Measurements from ENCODE around the gene DDX10. TPM values are rescaled to one million over a fixed set of nuclear protein-coding genes. Genes with fewer than 3 reads are reported as not detected.

Gene DDX10
- total and polyA plus RNA-seq, 2 experiments from 2014 or later = 32.4 to 37.8 TPM

DNA sequence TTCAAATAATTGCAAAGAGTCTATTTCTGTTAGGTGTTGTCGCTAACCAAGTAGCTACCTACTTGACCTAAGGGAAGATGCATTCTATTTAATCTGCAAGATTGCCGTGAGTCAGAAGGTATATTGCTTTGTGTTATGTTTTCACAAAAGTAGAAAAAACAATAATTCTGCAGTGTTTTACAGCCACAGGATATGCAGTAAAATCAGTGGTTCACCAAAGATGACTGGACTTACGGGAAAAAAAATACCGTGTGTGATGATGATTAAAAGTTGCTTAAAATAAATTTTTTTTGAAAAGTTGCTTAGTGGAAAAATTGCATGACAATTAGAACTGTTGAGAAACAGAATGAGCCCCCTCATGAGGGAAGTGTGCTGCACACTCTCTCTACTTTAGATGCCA, 209.1 kb downstream of the DDX10 start:
- ATAC-seq = no peak
- Mint-ChIP-seq H3K4me1 (peaks cover 40% of the 10 kb centered on the region), H3K36me3 (ENCODE audit: low read depth) (no peaks in the 10 kb centered on the region), H3K27me3 (ENCODE audit: insufficient read depth, low read depth, poor library complexity) (peaks cover 2% of the 10 kb centered on the region), H3K9me3 (no peaks in the 10 kb centered on the region), H3K27ac (no peak overlapping the region), H3K4me3 (no peak overlapping the region)
- Histone ChIP-seq H3K4me2 (no peak overlapping the region), H3K36me3 (ENCODE audit: insufficient read depth) (no peaks in the 10 kb centered on the region), H3K27ac (ENCODE audit: low read depth) (no peak overlapping the region), H3F3A (replicated peaks; ENCODE audit: low read depth) (no peaks in the 10 kb centered on the region), H3K79me2 (replicated peaks; ENCODE audit: insufficient read depth) (no peaks in the 10 kb centered on the region), H2AFZ (no peak overlapping the region), H3K27me3 (ENCODE audit: insufficient read depth) (no peaks in the 10 kb centered on the region), H3K4me3 (no peak overlapping the region), H3K9me2 (ENCODE audit: insufficient read depth) (no peaks in the 10 kb centered on the region), H4K20me1 (replicated peaks; ENCODE audit: insufficient read depth) (no peaks in the 10 kb centered on the region), H3K4me1 (ENCODE audit: insufficient read depth) (peaks cover 38% of the 10 kb centered on the region)
- DNase-seq (ENCODE audit: low spot score) = no peak
- TF ChIP-seq, protein P1, sequence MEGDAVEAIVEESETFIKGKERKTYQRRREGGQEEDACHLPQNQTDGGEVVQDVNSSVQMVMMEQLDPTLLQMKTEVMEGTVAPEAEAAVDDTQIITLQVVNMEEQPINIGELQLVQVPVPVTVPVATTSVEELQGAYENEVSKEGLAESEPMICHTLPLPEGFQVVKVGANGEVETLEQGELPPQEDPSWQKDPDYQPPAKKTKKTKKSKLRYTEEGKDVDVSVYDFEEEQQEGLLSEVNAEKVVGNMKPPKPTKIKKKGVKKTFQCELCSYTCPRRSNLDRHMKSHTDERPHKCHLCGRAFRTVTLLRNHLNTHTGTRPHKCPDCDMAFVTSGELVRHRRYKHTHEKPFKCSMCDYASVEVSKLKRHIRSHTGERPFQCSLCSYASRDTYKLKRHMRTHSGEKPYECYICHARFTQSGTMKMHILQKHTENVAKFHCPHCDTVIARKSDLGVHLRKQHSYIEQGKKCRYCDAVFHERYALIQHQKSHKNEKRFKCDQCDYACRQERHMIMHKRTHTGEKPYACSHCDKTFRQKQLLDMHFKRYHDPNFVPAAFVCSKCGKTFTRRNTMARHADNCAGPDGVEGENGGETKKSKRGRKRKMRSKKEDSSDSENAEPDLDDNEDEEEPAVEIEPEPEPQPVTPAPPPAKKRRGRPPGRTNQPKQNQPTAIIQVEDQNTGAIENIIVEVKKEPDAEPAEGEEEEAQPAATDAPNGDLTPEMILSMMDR (conservative IDR thresholded peaks at IDR 0.05; ENCODE audit: low read depth in 2 of 2) = no peak
- TF ChIP-seq EZH2 (IDR thresholded peaks at IDR 0.05; ENCODE audit: low read depth, unreplicated experiment) = no peak
- no peak for TF ChIP-seq POLR2AphosphoS5 (IDR thresholded peaks at IDR 0.05; ENCODE audit: low read depth)
- TF ChIP-seq, protein P2, sequence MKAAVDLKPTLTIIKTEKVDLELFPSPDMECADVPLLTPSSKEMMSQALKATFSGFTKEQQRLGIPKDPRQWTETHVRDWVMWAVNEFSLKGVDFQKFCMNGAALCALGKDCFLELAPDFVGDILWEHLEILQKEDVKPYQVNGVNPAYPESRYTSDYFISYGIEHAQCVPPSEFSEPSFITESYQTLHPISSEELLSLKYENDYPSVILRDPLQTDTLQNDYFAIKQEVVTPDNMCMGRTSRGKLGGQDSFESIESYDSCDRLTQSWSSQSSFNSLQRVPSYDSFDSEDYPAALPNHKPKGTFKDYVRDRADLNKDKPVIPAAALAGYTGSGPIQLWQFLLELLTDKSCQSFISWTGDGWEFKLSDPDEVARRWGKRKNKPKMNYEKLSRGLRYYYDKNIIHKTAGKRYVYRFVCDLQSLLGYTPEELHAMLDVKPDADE (IDR thresholded peaks at IDR 0.05) = no peak
- TF ChIP-seq CREB1 (CRISPR knock-in tag; IDR thresholded peaks at IDR 0.05; ENCODE audit: low read depth) = no peak
- no peak for TF ChIP-seq JUNB (IDR thresholded peaks at IDR 0.05; ENCODE audit: unreplicated experiment)
- no peak for TF ChIP-seq ZNF114 (CRISPR knock-in tag; IDR thresholded peaks at IDR 0.05)
- TF ChIP-seq EZH2phosphoT487 (IDR thresholded peaks at IDR 0.05; ENCODE audit: unreplicated experiment) = no peak
- TF ChIP-seq STAT1 (IDR thresholded peaks at IDR 0.05; ENCODE audit: unreplicated experiment) = no peak
- TF ChIP-seq, protein P3, sequence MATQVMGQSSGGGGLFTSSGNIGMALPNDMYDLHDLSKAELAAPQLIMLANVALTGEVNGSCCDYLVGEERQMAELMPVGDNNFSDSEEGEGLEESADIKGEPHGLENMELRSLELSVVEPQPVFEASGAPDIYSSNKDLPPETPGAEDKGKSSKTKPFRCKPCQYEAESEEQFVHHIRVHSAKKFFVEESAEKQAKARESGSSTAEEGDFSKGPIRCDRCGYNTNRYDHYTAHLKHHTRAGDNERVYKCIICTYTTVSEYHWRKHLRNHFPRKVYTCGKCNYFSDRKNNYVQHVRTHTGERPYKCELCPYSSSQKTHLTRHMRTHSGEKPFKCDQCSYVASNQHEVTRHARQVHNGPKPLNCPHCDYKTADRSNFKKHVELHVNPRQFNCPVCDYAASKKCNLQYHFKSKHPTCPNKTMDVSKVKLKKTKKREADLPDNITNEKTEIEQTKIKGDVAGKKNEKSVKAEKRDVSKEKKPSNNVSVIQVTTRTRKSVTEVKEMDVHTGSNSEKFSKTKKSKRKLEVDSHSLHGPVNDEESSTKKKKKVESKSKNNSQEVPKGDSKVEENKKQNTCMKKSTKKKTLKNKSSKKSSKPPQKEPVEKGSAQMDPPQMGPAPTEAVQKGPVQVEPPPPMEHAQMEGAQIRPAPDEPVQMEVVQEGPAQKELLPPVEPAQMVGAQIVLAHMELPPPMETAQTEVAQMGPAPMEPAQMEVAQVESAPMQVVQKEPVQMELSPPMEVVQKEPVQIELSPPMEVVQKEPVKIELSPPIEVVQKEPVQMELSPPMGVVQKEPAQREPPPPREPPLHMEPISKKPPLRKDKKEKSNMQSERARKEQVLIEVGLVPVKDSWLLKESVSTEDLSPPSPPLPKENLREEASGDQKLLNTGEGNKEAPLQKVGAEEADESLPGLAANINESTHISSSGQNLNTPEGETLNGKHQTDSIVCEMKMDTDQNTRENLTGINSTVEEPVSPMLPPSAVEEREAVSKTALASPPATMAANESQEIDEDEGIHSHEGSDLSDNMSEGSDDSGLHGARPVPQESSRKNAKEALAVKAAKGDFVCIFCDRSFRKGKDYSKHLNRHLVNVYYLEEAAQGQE (IDR thresholded peaks at IDR 0.05; ENCODE audit: unreplicated experiment) = no peak
- TF ChIP-seq, protein P4, sequence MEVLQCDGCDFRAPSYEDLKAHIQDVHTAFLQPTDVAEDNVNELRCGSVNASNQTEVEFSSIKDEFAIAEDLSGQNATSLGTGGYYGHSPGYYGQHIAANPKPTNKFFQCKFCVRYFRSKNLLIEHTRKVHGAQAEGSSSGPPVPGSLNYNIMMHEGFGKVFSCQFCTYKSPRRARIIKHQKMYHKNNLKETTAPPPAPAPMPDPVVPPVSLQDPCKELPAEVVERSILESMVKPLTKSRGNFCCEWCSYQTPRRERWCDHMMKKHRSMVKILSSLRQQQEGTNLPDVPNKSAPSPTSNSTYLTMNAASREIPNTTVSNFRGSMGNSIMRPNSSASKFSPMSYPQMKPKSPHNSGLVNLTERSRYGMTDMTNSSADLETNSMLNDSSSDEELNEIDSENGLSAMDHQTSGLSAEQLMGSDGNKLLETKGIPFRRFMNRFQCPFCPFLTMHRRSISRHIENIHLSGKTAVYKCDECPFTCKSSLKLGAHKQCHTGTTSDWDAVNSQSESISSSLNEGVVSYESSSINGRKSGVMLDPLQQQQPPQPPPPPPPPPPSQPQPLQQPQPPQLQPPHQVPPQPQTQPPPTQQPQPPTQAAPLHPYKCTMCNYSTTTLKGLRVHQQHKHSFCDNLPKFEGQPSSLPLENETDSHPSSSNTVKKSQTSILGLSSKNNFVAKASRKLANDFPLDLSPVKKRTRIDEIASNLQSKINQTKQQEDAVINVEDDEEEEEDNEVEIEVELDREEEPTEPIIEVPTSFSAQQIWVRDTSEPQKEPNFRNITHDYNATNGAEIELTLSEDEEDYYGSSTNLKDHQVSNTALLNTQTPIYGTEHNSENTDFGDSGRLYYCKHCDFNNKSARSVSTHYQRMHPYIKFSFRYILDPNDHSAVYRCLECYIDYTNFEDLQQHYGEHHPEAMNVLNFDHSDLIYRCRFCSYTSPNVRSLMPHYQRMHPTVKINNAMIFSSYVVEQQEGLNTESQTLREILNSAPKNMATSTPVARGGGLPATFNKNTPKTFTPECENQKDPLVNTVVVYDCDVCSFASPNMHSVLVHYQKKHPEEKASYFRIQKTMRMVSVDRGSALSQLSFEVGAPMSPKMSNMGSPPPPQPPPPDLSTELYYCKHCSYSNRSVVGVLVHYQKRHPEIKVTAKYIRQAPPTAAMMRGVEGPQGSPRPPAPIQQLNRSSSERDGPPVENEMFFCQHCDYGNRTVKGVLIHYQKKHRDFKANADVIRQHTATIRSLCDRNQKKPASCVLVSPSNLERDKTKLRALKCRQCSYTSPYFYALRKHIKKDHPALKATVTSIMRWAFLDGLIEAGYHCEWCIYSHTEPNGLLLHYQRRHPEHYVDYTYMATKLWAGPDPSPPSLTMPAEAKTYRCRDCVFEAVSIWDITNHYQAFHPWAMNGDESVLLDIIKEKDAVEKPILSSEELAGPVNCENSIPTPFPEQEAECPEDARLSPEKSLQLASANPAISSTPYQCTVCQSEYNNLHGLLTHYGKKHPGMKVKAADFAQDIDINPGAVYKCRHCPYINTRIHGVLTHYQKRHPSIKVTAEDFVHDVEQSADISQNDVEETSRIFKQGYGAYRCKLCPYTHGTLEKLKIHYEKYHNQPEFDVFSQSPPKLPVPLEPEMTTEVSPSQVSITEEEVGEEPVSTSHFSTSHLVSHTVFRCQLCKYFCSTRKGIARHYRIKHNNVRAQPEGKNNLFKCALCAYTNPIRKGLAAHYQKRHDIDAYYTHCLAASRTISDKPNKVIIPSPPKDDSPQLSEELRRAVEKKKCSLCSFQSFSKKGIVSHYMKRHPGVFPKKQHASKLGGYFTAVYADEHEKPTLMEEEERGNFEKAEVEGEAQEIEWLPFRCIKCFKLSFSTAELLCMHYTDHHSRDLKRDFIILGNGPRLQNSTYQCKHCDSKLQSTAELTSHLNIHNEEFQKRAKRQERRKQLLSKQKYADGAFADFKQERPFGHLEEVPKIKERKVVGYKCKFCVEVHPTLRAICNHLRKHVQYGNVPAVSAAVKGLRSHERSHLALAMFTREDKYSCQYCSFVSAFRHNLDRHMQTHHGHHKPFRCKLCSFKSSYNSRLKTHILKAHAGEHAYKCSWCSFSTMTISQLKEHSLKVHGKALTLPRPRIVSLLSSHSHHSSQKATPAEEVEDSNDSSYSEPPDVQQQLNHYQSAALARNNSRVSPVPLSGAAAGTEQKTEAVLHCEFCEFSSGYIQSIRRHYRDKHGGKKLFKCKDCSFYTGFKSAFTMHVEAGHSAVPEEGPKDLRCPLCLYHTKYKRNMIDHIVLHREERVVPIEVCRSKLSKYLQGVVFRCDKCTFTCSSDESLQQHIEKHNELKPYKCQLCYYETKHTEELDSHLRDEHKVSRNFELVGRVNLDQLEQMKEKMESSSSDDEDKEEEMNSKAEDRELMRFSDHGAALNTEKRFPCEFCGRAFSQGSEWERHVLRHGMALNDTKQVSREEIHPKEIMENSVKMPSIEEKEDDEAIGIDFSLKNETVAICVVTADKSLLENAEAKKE (CRISPR knock-in tag; IDR thresholded peaks at IDR 0.05) = no peak
- TF ChIP-seq ZNF331 (CRISPR knock-in tag; IDR thresholded peaks at IDR 0.05; ENCODE audit: low read depth) = no peak
- TF ChIP-seq NANOG (IDR thresholded peaks at IDR 0.05; ENCODE audit: borderline replicate concordance) = no peak
